ENCODE data around the gene ELFN1.

The ELFN1 gene

GRCh38 chr7:1742555-1743303 is 72.7 kb downstream of the ELFN1 start:
- H3K4me3 ChIP-seq (replicated peaks; ENCODE audit: insufficient read depth, low read length): no peak overlapping the region
- DNase-seq (ENCODE audit: low read depth in 1 of 2, low spot score in 1 of 2): peak in 1 of 2 experiments; percentile 19
- no peak overlapping the region for H3K27ac ChIP-seq (replicated peaks)
- TF ChIP-seq GABPA (IDR thresholded peaks at IDR 0.05; ENCODE audit: low read depth): no peak
- no peak for TF ChIP-seq POLR2AphosphoS5 (IDR thresholded peaks at IDR 0.05; ENCODE audit: low read depth)
- TF ChIP-seq CTCF (IDR thresholded peaks at IDR 0.05; ENCODE audit: insufficient read depth, low read length): no peak
- no peak for TF ChIP-seq SPI1 (IDR thresholded peaks at IDR 0.05; ENCODE audit: borderline replicate concordance, low read depth)
- TF ChIP-seq REST (IDR thresholded peaks at IDR 0.05; ENCODE audit: insufficient replicate concordance, low read depth): no peak
- H3K27me3 ChIP-seq (ENCODE audit: insufficient read depth, poor library complexity, severe bottlenecking): peaks cover 9% of the 10 kb centered on the region

GRCh38 chr7:1743481-1744230 is 73.6 kb downstream of the ELFN1 start:
- Histone ChIP-seq H3K27me3 (ENCODE audit: insufficient read depth, poor library complexity, severe bottlenecking) (peaks cover 15% of the 10 kb centered on the region), H3K4me3 (replicated peaks; ENCODE audit: insufficient read depth, low read length) (no peak overlapping the region), H3K27ac (replicated peaks) (no peak overlapping the region)
- TF ChIP-seq GABPA (IDR thresholded peaks at IDR 0.05; ENCODE audit: low read depth) (no peak), REST (IDR thresholded peaks at IDR 0.05; ENCODE audit: insufficient replicate concordance, low read depth) (no peak), CTCF (IDR thresholded peaks at IDR 0.05; ENCODE audit: insufficient read depth, low read length) (no peak), SPI1 (IDR thresholded peaks at IDR 0.05; ENCODE audit: borderline replicate concordance, low read depth) (no peak), POLR2AphosphoS5 (IDR thresholded peaks at IDR 0.05; ENCODE audit: low read depth) (no peak)
- DNase-seq (ENCODE audit: low read depth in 1 of 2, low spot score in 1 of 2): no peak

GRCh38 chr7:1744296-1745017 is 74.4 kb downstream of the ELFN1 start:
- H3K4me3 ChIP-seq (replicated peaks; ENCODE audit: insufficient read depth, low read length): no peak overlapping the region
- DNase-seq (ENCODE audit: low read depth in 1 of 2, low spot score in 1 of 2): no peak
- no peak overlapping the region for H3K27ac ChIP-seq (replicated peaks)
- peaks cover 21% of the 10 kb centered on the region for H3K27me3 ChIP-seq (ENCODE audit: insufficient read depth, poor library complexity, severe bottlenecking)
- TF ChIP-seq GABPA (IDR thresholded peaks at IDR 0.05; ENCODE audit: low read depth): no peak
- no peak for TF ChIP-seq SPI1 (IDR thresholded peaks at IDR 0.05; ENCODE audit: borderline replicate concordance, low read depth)
- no peak for TF ChIP-seq CTCF (IDR thresholded peaks at IDR 0.05; ENCODE audit: insufficient read depth, low read length)
- no peak for TF ChIP-seq POLR2AphosphoS5 (IDR thresholded peaks at IDR 0.05; ENCODE audit: low read depth)
- no peak for TF ChIP-seq REST (IDR thresholded peaks at IDR 0.05; ENCODE audit: insufficient replicate concordance, low read depth)
